Muscle of leg (tissue), 11 donors: ENCODE measurements around the gene EPHA4. TPM values are rescaled to one million over a fixed set of nuclear protein-coding genes. Genes with fewer than 3 reads are reported as not detected.

Source experiments
- DNase-seq: peaks from one replicate; pipeline ENCODE4 v3.0.0; 2013
- H3K27ac ChIP-seq: one replicate; pipeline ENCODE4 v1.5.1; 2013; ENCODE audit warnings: mild to moderate bottlenecking, low read length, control low read depth
- H3K27me3 ChIP-seq: one replicate; pipeline ENCODE4 v1.6.1; 2013; ENCODE audit warnings: low read length; ENCODE audit not compliant: control insufficient read depth, insufficient read depth
- H3K36me3 ChIP-seq: one replicate; pipeline ENCODE4 v1.6.1; 2013; ENCODE audit warnings: low read length; ENCODE audit not compliant: control insufficient read depth, insufficient read depth
- H3K4me1 ChIP-seq: one replicate; pipeline ENCODE4 v1.6.1; 2013; ENCODE audit warnings: low read length; ENCODE audit not compliant: control insufficient read depth, insufficient read depth
- H3K4me3 ChIP-seq: one replicate; pipeline ENCODE4 v1.5.1; 2013; ENCODE audit warnings: low read length, control low read depth
- H3K9me3 ChIP-seq: replicated peaks from 2 replicates; pipeline ENCODE4 v1.6.1; 2013; ENCODE audit warnings: low read depth, low read length; ENCODE audit not compliant: control insufficient read depth
- WGBS: methylation state at CpG from one replicate; pipeline ENCODE4 v1.1.5; 2013; ENCODE audit warnings: missing lambda C conversion rate; ENCODE audit not compliant: insufficient coverage; 5-methylcytosine and 5-hydroxymethylcytosine counted together
- polyA plus RNA-seq, 8 donors: library from polyadenylated mRNA; unstranded; fragments of 120-200 nt; gene quantifications; one replicate each; pipeline versions ENCODE4 v1.2.1 to v1.2.3, GENCODE V29; 2013; ENCODE audit warnings: inconsistent platforms in 1 of 8, low replicate concordance in 1 of 8; ENCODE audit not compliant: insufficient read length in 8 of 8, insufficient read depth in 1 of 8
- total RNA-seq: library from RNA; stranded (reverse); fragments of 120-200 nt; gene quantifications from one replicate; pipeline ENCODE4 v1.2.4, GENCODE V29; 2013

EPHA4 gene
- total and polyA plus RNA-seq, 9 donors: 9.6 to 30.8 (median 15.1) TPM

DNA sequence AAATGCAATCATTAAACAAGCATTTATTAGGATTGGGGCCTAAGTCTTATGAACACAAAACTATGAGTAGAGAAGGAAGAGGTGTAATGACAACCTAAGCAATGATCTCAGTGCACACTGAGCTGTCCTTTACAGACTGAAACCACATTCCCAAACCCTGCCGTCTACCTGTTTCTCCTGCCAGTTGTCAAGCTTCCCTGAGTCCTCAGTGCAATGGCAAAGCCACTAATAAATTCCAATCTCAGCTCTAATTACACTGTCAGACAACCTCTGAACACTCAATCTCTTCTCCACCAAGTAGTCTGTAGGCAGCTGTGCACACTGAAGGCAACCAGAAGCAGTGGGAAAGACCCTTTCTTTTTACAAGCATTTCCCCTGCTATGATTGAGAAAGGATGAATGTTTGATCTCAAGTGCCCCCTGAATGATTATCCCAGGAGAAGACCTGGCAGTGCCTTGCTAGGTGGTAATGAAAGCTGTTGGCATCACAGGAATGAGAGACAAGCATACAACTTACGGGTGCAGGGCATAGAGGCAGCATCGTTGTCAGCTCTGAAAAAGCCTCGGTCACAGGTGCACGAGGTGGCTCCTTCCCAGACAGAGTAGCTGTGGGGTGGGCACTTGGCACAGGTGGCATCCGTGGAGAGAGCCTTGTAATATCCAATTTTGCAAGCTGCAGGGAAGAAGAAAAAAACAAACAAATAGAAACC is 71.4 kb downstream of the EPHA4 start:
- H3K4me1 ChIP-seq: peaks cover 3% of the 10 kb centered on the region
- peaks cover 3% of the 10 kb centered on the region for H3K36me3 ChIP-seq
- H3K4me3 ChIP-seq: no peak overlapping the region
- DNase-seq: no peak
- no peaks in the 10 kb centered on the region for H3K9me3 ChIP-seq
- no peak overlapping the region for H3K27ac ChIP-seq
- H3K27me3 ChIP-seq: no peaks in the 10 kb centered on the region
- 77% methylated on average over 4 of the region's 6 CpGs for WGBS

DNA sequence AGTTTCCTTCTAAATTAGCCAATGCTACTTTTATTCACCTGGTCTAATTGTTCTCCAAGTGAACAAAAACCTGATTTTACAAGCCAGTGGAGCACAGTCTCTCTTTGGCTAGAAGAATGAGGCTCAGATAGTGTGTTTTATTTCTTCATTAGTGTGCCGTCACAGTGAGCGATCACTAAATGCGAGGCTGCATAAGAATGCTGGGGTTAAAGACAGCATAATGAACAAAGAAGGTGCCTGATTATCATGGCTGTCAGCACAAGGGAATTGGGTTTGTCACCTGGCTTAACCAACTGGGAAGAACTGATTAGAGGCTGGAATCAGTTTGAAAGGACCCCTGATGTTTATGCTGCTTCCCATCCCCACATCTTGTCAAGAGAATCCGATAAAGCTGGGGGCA is 76.4 kb downstream of the EPHA4 start:
- H3K4me1 ChIP-seq: peaks cover under 1% of the 10 kb centered on the region
- DNase-seq: no peak
- no peak overlapping the region for H3K27ac ChIP-seq
- peaks cover 3% of the 10 kb centered on the region for H3K36me3 ChIP-seq
- no peak overlapping the region for H3K4me3 ChIP-seq
- WGBS: 97% methylated on average over 3 of the region's 4 CpGs
- no peaks in the 10 kb centered on the region for H3K9me3 ChIP-seq
- H3K27me3 ChIP-seq: no peaks in the 10 kb centered on the region

DNA sequence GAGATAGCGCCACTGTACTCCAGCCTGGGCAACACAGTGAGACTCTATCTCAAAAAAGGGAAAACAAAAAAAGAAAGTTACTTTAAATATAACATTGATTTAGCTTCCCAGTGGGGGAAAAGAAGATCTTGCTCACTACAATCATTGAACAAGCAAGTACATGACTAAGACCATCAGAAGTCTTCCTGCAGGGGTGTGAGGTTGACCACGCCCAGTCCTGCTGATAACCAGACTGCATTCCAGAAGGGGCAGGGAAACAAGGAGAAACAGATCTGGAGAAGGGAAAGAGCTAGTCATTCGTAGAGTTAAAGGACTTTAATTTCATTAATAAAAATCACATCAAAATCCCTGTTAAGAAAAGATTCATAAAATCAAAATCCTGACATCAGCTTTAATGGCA is 77.5 kb downstream of the EPHA4 start:
- H3K27me3 ChIP-seq: no peaks in the 10 kb centered on the region
- no peaks in the 10 kb centered on the region for H3K9me3 ChIP-seq
- H3K4me3 ChIP-seq: no peak overlapping the region
- no peak overlapping the region for H3K27ac ChIP-seq
- no peaks in the 10 kb centered on the region for H3K4me1 ChIP-seq
- H3K36me3 ChIP-seq: no peaks in the 10 kb centered on the region
- DNase-seq: no peak
- no CpG with 5 or more reads among the region's 3 CpGs for WGBS

DNA sequence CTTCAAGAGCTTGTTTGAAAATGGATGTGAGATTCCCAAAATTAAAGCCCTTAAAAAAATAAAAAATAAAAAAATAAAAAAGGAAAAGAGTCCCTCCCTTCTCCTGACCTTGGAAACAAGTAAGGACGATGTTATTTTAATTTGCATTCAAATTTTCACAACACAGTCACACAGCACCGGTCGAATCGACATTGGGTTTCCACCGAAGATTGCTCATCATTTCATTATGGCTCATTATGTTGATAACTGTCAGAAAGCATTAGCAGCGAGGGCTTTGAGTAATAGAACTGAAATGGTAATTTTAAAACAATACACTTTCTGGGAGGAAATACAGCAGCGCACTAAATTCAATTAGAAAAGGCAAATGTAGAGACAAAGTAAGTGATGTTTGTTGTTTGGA is 78.7 kb downstream of the EPHA4 start:
- Histone ChIP-seq H3K4me3 (no peak overlapping the region), H3K9me3 (no peaks in the 10 kb centered on the region), H3K36me3 (no peaks in the 10 kb centered on the region), H3K27me3 (no peaks in the 10 kb centered on the region), H3K27ac (no peak overlapping the region), H3K4me1 (no peaks in the 10 kb centered on the region)
- WGBS: no CpG with 5 or more reads among the region's 7 CpGs
- DNase-seq: no peak

- Histone ChIP-seq H3K27me3 (no peaks in the 10 kb centered on the region), H3K36me3 (no peaks in the 10 kb centered on the region), H3K4me1 (no peaks in the 10 kb centered on the region)
Measured at GRCh38 chr2:221492636-221493035, 79.5 kb downstream of the EPHA4 start.

DNA sequence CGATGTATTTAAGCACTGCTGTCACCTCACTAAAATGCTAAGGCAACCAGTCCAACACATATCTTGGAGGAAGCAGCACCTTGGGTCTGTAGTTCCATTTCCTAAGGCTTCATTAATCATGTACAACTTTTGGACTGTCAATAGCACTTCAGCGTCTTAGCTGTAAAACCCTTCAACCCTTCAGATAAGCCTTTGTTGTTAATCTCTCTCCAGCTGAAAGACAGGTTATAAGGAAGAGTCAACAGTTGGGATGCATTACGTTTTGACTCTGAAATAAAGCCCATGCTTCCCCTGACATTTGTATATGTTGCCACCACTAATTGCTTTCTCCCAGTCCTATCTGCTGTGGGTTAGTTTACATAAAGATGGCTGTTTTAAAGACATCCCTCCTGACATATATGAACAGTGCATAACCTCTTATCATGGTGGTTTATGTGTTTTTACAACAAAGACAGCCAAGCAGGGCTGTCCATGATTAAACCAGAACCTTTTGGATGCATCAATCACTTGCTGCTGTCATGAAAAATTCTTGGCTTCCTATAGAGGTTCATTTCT is 81.5 kb downstream of the EPHA4 start:
- WGBS: 71% methylated on average over 1 of the region's 3 CpGs
- Histone ChIP-seq H3K36me3 (no peaks in the 10 kb centered on the region), H3K4me3 (no peak overlapping the region), H3K4me1 (no peaks in the 10 kb centered on the region), H3K27ac (no peak overlapping the region), H3K9me3 (no peaks in the 10 kb centered on the region), H3K27me3 (no peaks in the 10 kb centered on the region)
- no peak for DNase-seq

More at GRCh38 chr2:221492636-221493035, 79.5 kb downstream of the EPHA4 start:
- 63% methylated on average over 3 of the region's 4 CpGs for WGBS
- H3K4me3 ChIP-seq: no peak overlapping the region
- H3K27ac ChIP-seq: no peak overlapping the region
- no peaks in the 10 kb centered on the region for H3K9me3 ChIP-seq
- DNase-seq: peak; percentile 22

DNA sequence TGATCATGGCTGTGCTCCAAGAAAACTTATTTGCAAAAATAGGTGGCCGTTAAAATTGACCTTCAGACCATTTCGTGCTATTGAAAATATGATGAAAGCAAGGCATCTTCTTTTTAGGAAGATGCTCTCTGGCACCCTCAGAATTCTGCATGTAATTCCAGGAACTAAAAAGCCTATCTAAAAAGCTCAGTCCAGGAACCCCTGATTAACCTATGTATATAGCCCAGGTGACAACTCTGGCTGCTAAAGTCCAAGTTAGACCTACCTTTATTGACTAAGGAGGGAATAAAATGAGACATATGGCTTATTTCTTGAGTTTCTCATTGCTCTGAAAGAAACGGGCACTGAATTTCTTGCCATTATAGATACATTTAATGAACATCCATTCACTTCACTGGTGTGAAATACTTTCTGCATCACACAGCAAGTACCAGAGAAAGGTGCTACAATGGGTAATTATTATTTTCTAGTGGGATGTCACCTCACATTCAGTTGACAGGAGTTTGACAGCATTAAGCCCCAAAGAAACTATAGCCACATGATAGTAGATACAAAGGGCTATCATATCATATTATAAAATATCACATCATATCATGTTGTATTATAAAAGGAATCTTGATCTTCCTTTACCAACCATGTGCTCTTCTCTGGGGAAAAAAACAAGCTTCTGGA is 83.8 kb downstream of the EPHA4 start:
- Histone ChIP-seq H3K27me3 (no peaks in the 10 kb centered on the region), H3K27ac (no peak overlapping the region), H3K36me3 (no peaks in the 10 kb centered on the region), H3K4me1 (no peaks in the 10 kb centered on the region), H3K9me3 (no peaks in the 10 kb centered on the region), H3K4me3 (no peak overlapping the region)
- WGBS: no CpG with 5 or more reads among the region's 3 CpGs
- DNase-seq: no peak

- DNase-seq: no peak
- Histone ChIP-seq H3K4me3 (no peak overlapping the region), H3K36me3 (no peaks in the 10 kb centered on the region), H3K4me1 (no peaks in the 10 kb centered on the region), H3K27me3 (no peaks in the 10 kb centered on the region), H3K9me3 (no peaks in the 10 kb centered on the region), H3K27ac (no peak overlapping the region)
- WGBS: 100% methylated on average over 2 of the region's 4 CpGs
Measured at GRCh38 chr2:221486106-221486505, 86.0 kb downstream of the EPHA4 start.

- Histone ChIP-seq H3K9me3 (no peaks in the 10 kb centered on the region), H3K4me3 (no peak overlapping the region)
- DNase-seq: peak; percentile 60
Measured at GRCh38 chr2:221485503-221485870, 86.6 kb downstream of the EPHA4 start.

DNA sequence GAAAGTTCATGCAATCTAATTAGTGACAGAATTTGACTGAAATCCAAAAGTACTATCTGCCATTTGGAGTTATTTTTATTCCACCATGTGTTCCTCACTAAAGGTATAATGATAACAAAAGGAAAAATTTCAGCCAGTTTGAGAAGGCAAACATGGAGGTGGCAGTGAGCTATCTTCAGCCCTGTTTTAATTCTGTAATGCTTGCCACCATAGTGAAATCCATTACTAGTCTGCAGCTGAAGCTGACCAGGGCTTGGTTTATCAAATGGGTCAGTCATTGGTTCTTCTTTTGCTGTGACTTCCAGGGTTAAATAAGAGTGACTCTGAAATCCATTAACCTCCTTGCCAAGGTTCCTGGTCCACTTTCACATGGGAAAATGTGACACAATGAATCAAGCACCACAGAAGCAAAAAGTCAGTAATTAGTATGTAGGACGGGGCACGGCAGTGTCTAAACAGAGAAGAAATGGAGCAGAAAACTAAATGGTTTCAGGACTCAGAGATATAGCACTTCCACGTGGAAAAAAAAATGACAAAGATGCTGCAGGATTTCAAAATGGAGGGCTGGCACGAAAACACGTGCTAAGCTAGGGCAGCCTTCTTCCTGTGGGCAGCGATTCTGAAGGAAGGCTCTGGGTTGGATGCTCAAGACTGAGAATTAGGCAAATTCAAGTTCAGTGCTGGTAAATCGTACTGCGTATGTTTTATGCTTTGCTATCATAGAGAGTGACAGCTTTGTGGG is 87.2 kb downstream of the EPHA4 start:
- Histone ChIP-seq H3K4me1 (peaks cover 3% of the 10 kb centered on the region), H3K27me3 (no peaks in the 10 kb centered on the region), H3K9me3 (no peaks in the 10 kb centered on the region), H3K27ac (no peak overlapping the region), H3K4me3 (no peak overlapping the region), H3K36me3 (no peaks in the 10 kb centered on the region)
- DNase-seq: no peak
- 83% methylated on average over 8 of the region's 8 CpGs for WGBS

More at GRCh38 chr2:221485503-221485870, 86.6 kb downstream of the EPHA4 start:
- H3K27ac ChIP-seq: no peak overlapping the region
- WGBS: no CpG with 5 or more reads among the region's 5 CpGs
- no peaks in the 10 kb centered on the region for H3K36me3 ChIP-seq
- no peaks in the 10 kb centered on the region for H3K4me1 ChIP-seq
- no peaks in the 10 kb centered on the region for H3K27me3 ChIP-seq
